ENCODE measurements around the gene NKAIN4. TPM values are rescaled to one million over a fixed set of nuclear protein-coding genes. Genes with fewer than 3 reads are reported as not detected.
"Not testable (repeated sequence)": the region's sequence is repeated elsewhere in the genome, so short reads cannot be mapped to it uniquely, and the experiment has no call there.

NKAIN4 gene
- total and polyA plus RNA-seq, 7 experiments from 2014 or later, result not detected

DNA sequence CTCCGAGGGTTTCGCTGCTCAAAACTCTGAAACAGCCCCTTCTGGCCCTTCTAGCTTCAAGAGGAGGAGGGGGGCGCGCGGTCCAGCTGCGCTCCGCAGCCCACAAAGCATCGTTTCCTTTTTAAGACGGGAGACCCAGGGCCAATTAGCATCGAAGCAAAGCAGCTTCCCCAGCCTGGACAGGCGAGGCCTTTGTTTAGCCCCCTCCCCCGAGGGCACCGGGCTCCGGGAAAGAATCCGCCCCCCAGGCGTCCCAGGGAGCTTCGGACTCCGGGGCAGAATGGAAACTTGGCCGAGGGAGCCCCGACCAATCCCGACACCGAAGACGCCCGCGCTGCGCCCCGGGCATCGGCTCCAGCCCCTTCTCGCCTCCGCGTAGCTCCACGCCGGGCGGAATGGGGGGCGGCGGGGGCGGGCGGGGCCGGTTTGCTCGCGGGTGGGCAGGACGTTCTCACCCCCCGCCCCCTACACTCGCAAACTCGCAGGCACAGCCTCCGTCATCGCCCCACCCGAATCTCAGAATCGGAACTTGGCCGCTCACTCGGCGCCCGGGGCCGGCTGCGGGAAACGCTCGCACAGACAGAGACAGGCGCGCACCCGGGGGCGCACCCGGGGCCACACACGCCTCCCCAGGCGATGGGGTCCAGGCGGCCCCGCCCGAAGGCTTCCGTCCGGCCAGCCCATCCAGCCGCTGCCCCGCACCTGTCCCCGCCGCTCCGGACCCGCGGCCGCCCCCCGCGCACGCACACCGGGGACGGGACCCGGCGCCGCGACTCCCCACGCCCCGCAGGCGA, 628 bp downstream of the NKAIN4 start:
- H3K27ac Mint-ChIP-seq, result no peak overlapping the region
- H3K27me3 Mint-ChIP-seq, result peaks cover 45 to 70% (median 56%) of the 10 kb centered on the region in 5 donors
- ATAC-seq (no peak), DNase-seq (no peak)
- Histone ChIP-seq H3K27me3 (ENCODE audit: control insufficient read depth in 2 of 2, insufficient read depth in 2 of 2, low read length in 2 of 2) (no peaks in the 10 kb centered on the region), H3K27ac (ENCODE audit: low read depth, low read length) (no peak overlapping the region), H3K4me1 (ENCODE audit: control insufficient read depth in 2 of 2, insufficient read depth in 2 of 2, low read length in 2 of 2) (no peaks in the 10 kb centered on the region), H3K36me3 (ENCODE audit: control insufficient read depth in 2 of 3, insufficient read depth in 3 of 3, low read length in 3 of 3) (no peaks in the 10 kb centered on the region), H3K9me3 (ENCODE audit: control insufficient read depth in 2 of 3, low read length in 3 of 3) (no peaks in the 10 kb centered on the region), H3K4me3 (ENCODE audit: low read length) (no peak overlapping the region)
- H3K9me3 Mint-ChIP-seq, result peaks cover 0 to 2% (median 0%) of the 10 kb centered on the region in 11 donors
- peak overlapping the region in 4 of 10 donors; percentile 38 to 67 (median 64) for H3K4me3 Mint-ChIP-seq
- peaks cover 0 to 1% (median 0%) of the 10 kb centered on the region in 5 donors for H3K36me3 Mint-ChIP-seq
- ChIA-PET CTCF (no interaction called here), POLR2A (no interaction called here)
- peaks cover 0 to 9% (median 8%) of the 10 kb centered on the region in 7 donors for H3K4me1 Mint-ChIP-seq
- intact Hi-C loops (cut with micrococcal nuclease), result no loop called here

DNA sequence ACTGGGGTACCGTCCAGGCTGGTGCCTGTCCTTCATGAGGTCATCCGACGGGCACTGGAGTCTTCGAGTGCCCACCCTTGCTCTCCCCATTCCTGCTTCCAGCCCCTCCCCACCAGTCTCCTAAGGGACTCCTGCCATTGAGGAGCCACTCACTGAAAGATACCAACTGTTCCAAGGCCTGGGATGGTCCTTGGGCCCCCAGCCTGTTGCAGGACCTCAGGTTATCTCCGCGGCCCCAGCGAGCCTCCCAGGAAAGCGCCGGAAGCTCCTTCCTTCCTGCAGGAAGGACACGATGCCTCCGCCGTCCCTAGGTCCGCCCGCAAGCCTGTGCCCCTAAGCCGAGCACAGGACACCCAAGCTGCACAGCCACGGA, 1.2 kb downstream of the NKAIN4 start:
- intact Hi-C loops (cut with micrococcal nuclease), result no loop called here
- no peaks in the 10 kb centered on the region for H3K9me3 ChIP-seq (ENCODE audit: control insufficient read depth in 2 of 3, low read length in 3 of 3)
- ATAC-seq (no peak), DNase-seq (no peak)
- no peaks in the 10 kb centered on the region for H3K36me3 ChIP-seq (ENCODE audit: control insufficient read depth in 2 of 3, insufficient read depth in 3 of 3, low read length in 3 of 3)
- H3K4me3 ChIP-seq (ENCODE audit: low read length), result no peak overlapping the region
- no peaks in the 10 kb centered on the region for H3K27me3 ChIP-seq (ENCODE audit: control insufficient read depth in 2 of 2, insufficient read depth in 2 of 2, low read length in 2 of 2)
- no peaks in the 10 kb centered on the region for H3K4me1 ChIP-seq (ENCODE audit: control insufficient read depth in 2 of 2, insufficient read depth in 2 of 2, low read length in 2 of 2)
- no peak overlapping the region for H3K27ac ChIP-seq (ENCODE audit: low read depth, low read length)
- ChIA-PET POLR2A (no interaction called here), CTCF (no interaction called here)
- peak overlapping the region in 9 of 10 donors; percentile 12 to 73 (median 59) for H3K4me3 Mint-ChIP-seq
- H3K36me3 Mint-ChIP-seq, result peaks cover 0 to 1% (median 0%) of the 10 kb centered on the region in 5 donors
- H3K4me1 Mint-ChIP-seq, result peaks cover 0 to 9% (median 8%) of the 10 kb centered on the region in 7 donors
- peaks cover 0 to 2% (median 0%) of the 10 kb centered on the region in 11 donors for H3K9me3 Mint-ChIP-seq
- H3K27ac Mint-ChIP-seq, result no peak overlapping the region
- H3K27me3 Mint-ChIP-seq, result peaks cover 49 to 75% (median 59%) of the 10 kb centered on the region in 5 donors

DNA sequence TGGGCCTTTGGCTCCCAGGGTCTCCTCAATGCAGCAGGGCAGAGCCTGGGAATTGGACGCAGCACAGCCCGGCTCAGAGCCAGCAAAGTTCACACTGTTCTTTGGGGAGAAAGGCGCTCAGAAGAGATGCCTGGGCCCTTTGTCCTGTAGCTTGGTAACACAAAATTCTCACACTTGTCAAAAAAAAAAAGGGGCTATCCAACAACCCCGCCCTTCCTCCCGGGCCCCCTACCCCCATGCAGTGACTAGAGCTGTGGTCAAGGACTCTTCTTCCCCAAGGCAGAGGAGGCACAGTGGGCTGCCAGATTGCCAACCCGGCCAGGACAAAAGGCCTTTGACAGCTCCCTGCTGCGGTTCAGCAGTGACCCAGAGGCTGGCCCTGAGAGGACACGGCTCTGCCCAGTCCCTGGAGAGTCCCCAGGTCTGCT, 2.0 kb downstream of the NKAIN4 start:
- no peak overlapping the region for H3K27ac ChIP-seq (ENCODE audit: low read depth, low read length)
- H3K27me3 ChIP-seq (ENCODE audit: control insufficient read depth in 2 of 2, insufficient read depth in 2 of 2, low read length in 2 of 2), result no peaks in the 10 kb centered on the region
- ATAC-seq, result no peak
- Mint-ChIP-seq H3K4me1 (peaks cover 0 to 9% (median 8%) of the 10 kb centered on the region in 7 donors), H3K27me3 (peaks cover 46 to 71% (median 56%) of the 10 kb centered on the region in 5 donors), H3K4me3 (peak overlapping the region in 3 of 10 donors; percentile 16 to 66 (median 38)), H3K9me3 (peaks cover 0 to 2% (median 0%) of the 10 kb centered on the region in 11 donors), H3K36me3 (peaks cover 0 to 1% (median 0%) of the 10 kb centered on the region in 5 donors), H3K27ac (no peak overlapping the region)
- CTCF ChIA-PET, result no interaction called here
- H3K4me3 ChIP-seq (ENCODE audit: low read length), result no peak overlapping the region
- intact Hi-C loops (cut with micrococcal nuclease), result no loop called here
- no peak for DNase-seq
- no peaks in the 10 kb centered on the region for H3K36me3 ChIP-seq (ENCODE audit: control insufficient read depth in 2 of 3, insufficient read depth in 3 of 3, low read length in 3 of 3)
- no peaks in the 10 kb centered on the region for H3K9me3 ChIP-seq (ENCODE audit: control insufficient read depth in 2 of 3, low read length in 3 of 3)
- POLR2A ChIA-PET, result no interaction called here
- H3K4me1 ChIP-seq (ENCODE audit: control insufficient read depth in 2 of 2, insufficient read depth in 2 of 2, low read length in 2 of 2), result no peaks in the 10 kb centered on the region

DNA sequence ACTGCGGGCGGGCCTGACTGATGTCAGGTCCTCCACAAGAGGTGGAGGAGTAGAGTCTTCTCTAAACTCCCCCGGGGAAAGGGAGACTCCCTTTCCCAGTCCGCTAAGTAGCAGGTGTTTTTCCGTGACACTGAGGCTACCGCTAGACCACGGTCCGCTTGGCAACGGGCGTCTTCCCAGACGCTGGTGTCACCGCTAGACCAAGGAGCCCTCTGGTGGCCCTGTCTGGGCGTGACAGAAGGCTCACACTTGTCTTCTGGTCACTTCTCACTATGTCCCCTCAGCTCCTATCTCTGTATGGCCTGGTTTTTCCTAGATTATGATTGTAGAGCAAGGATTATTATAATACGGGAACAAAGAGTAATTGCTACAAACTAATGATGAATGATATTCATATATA, 2.9 kb downstream of the NKAIN4 start:
- H3K36me3 Mint-ChIP-seq; H3K27me3 ChIP-seq (ENCODE audit: control insufficient read depth in 2 of 2, insufficient read depth in 2 of 2, low read length in 2 of 2); H3K9me3 ChIP-seq (ENCODE audit: control insufficient read depth in 2 of 3, low read length in 3 of 3); H3K27ac Mint-ChIP-seq; intact Hi-C loops (cut with micrococcal nuclease); H3K4me1 Mint-ChIP-seq; H3K4me1 ChIP-seq (ENCODE audit: control insufficient read depth in 2 of 2, insufficient read depth in 2 of 2, low read length in 2 of 2); ATAC-seq; H3K36me3 ChIP-seq (ENCODE audit: control insufficient read depth in 2 of 3, insufficient read depth in 3 of 3, low read length in 3 of 3); H3K4me3 ChIP-seq (ENCODE audit: low read length); POLR2A ChIA-PET; H3K27ac ChIP-seq (ENCODE audit: low read depth, low read length); DNase-seq; CTCF ChIA-PET; H3K9me3 Mint-ChIP-seq: not testable (repeated sequence)
- Mint-ChIP-seq H3K4me3 (peak overlapping the region in 1 of 10 donors; percentile 30), H3K27me3 (peaks cover 38 to 61% (median 46%) of the 10 kb centered on the region in 5 donors)

DNA sequence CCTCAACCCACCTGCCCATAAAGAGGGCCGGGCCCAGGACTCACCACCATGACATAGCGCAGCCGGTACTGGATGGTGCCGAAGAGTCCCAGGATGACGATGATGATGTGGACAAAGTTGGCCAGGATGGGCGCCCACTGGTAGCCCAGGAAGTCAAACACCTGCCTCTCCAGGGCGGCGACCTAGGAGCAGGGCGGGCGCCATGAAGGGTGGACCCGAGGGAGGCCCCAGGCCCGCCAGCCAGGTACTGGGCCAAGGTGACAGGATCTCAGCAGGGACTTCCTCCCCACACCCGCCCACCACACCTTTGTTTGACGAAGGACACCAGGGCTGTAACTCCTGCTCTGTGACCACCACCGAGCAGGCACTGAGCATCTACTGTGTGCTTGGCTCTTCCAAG, 4.4 kb downstream of the NKAIN4 start:
- Mint-ChIP-seq H3K27me3 (peaks cover 30 to 55% (median 36%) of the 10 kb centered on the region in 5 donors), H3K4me3 (no peak overlapping the region), H3K36me3 (peaks cover 0 to 1% (median 0%) of the 10 kb centered on the region in 5 donors), H3K27ac (no peak overlapping the region), H3K4me1 (peaks cover 0 to 8% (median 6%) of the 10 kb centered on the region in 7 donors), H3K9me3 (peaks cover 0 to 2% (median 0%) of the 10 kb centered on the region in 11 donors)
- no peaks in the 10 kb centered on the region for H3K9me3 ChIP-seq (ENCODE audit: control insufficient read depth in 2 of 3, low read length in 3 of 3)
- H3K4me3 ChIP-seq (ENCODE audit: low read length), result no peak overlapping the region
- H3K27ac ChIP-seq (ENCODE audit: low read depth, low read length), result no peak overlapping the region
- intact Hi-C loops (cut with micrococcal nuclease), result no loop called here
- ChIA-PET POLR2A (no interaction called here), CTCF (no interaction called here)
- H3K27me3 ChIP-seq (ENCODE audit: control insufficient read depth in 2 of 2, insufficient read depth in 2 of 2, low read length in 2 of 2), result no peaks in the 10 kb centered on the region
- no peaks in the 10 kb centered on the region for H3K4me1 ChIP-seq (ENCODE audit: control insufficient read depth in 2 of 2, insufficient read depth in 2 of 2, low read length in 2 of 2)
- no peaks in the 10 kb centered on the region for H3K36me3 ChIP-seq (ENCODE audit: control insufficient read depth in 2 of 3, insufficient read depth in 3 of 3, low read length in 3 of 3)
- ATAC-seq (no peak), DNase-seq (no peak)

DNA sequence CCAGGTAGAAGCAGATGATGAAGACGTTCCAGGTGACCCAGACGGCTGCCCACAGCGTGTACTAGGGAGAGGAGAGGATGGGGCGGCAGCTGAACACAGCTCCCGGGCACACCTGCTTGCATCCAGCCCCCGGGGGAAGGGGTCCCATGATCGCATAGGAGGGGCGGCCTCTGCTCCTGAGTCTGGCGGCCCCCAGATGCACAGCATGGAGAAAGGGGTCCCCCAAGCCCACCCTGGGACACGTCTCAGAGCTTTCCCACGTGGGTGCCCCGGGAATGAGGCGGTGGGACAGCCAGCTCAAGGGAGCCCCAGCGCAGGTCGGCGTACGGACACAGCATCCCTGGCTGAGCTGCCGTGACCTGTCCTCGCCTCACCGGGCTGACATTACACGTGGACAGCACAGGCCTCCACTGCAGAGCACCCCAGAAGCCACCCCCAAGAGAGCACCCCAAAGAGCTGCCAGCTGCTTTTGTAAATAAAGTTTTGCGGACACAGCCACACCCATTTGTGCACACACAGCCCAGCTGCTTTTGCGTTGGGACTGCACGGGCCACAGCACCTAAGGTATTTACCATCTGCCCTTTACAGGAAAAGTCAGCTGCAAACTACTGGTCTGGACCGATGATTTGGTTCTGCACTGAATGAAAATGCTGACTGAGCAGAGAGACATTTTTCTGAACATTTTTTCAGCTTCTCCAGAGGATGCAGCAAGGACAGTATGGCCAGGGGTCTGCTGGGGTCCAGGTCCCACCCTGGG, 5.2 kb downstream of the NKAIN4 start:
- ATAC-seq (no peak), DNase-seq (no peak)
- no peaks in the 10 kb centered on the region for H3K4me1 ChIP-seq (ENCODE audit: control insufficient read depth in 2 of 2, insufficient read depth in 2 of 2, low read length in 2 of 2)
- intact Hi-C loops (cut with micrococcal nuclease), result no loop called here
- Mint-ChIP-seq H3K27ac (no peak overlapping the region), H3K4me3 (no peak overlapping the region), H3K4me1 (peaks cover 0 to 8% (median 6%) of the 10 kb centered on the region in 7 donors), H3K9me3 (peaks cover 0 to 2% (median 0%) of the 10 kb centered on the region in 11 donors), H3K36me3 (peaks cover 0 to 1% (median 0%) of the 10 kb centered on the region in 5 donors), H3K27me3 (peaks cover 27 to 52% (median 32%) of the 10 kb centered on the region in 5 donors)
- no peaks in the 10 kb centered on the region for H3K27me3 ChIP-seq (ENCODE audit: control insufficient read depth in 2 of 2, insufficient read depth in 2 of 2, low read length in 2 of 2)
- ChIA-PET POLR2A (no interaction called here), CTCF (interaction anchor here (0.6 to 0.9 kb wide), 2 partner anchors 26 to 1942 kb away, joined by 3 to 4 read pairs; no protein-coding TSS in a partner anchor)
- H3K27ac ChIP-seq (ENCODE audit: low read depth, low read length), result no peak overlapping the region
- H3K9me3 ChIP-seq (ENCODE audit: control insufficient read depth in 2 of 3, low read length in 3 of 3), result no peaks in the 10 kb centered on the region
- no peak overlapping the region for H3K4me3 ChIP-seq (ENCODE audit: low read length)
- no peaks in the 10 kb centered on the region for H3K36me3 ChIP-seq (ENCODE audit: control insufficient read depth in 2 of 3, insufficient read depth in 3 of 3, low read length in 3 of 3)
